Measurements from ENCODE around the gene TTC28.
A peak's percentile ranks its signal among the peaks of the same experiment; 100 is the strongest.

TTC28 gene

DNA sequence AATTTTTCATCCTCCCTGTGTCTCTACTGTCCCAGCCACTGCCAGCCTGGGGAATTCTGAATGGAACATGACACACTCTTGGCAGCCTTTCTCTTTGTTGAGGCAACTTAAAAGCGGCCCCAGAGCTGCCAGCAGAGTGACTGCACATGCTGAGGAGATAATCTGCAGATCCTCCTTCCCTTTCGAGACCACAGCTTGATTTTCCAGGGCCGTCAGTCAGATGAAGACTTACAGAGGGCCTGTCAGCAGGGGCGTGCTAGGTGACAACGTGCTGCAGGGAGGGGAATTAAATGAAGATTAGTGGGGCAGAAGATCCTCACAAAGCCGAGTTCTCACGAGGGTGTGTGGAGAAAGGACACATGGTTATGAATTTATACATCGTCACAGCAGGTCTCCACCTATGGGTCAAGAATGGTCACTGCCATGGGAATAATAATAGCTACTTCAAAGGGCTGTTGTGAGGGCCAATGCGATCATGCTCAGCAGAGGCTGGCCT is 567.0 kb downstream of the TTC28 start:
- H4K91ac ChIP-seq (ENCODE audit: low read length): no peak overlapping the region
- no peak overlapping the region for H2BK12ac ChIP-seq (ENCODE audit: low read length in 2 of 2)
- H2BK15ac ChIP-seq (ENCODE audit: low read depth, poor library complexity, severe bottlenecking): no peak overlapping the region
- 24% methylated on average over 9 of the region's 9 CpGs for WGBS
- no peak overlapping the region for H3K23ac ChIP-seq (ENCODE audit: low read length in 2 of 2)
- H3K18ac ChIP-seq (ENCODE audit: low read depth in 1 of 2, low read length in 2 of 2): peak overlapping the region; percentile 28 to 29
- peaks cover 6% of the 10 kb centered on the region for H3K79me1 ChIP-seq (replicated peaks; ENCODE audit: low read length, poor library complexity, severe bottlenecking)
- peak overlapping the region; percentile 78 for H3K27ac ChIP-seq (ENCODE audit: low read length, poor library complexity, severe bottlenecking)
- no peak overlapping the region for H3K14ac ChIP-seq (ENCODE audit: low read length in 2 of 2)
- H3K9ac ChIP-seq (ENCODE audit: low read length): peak overlapping the region; percentile 71
- peaks cover 5 to 6% of the 10 kb centered on the region in 2 experiments for H3K36me3 ChIP-seq (ENCODE audit: control insufficient read depth in 1 of 2, insufficient read depth in 2 of 2, low read depth in 1 of 2, low read length in 2 of 2)
- H3K4me1 ChIP-seq (ENCODE audit: control insufficient read depth, insufficient read depth, low read depth, low read length): peaks cover 11% of the 10 kb centered on the region
- H3K9me3 ChIP-seq (ENCODE audit: control insufficient read depth, low read length): no peaks in the 10 kb centered on the region
- H4K8ac ChIP-seq (ENCODE audit: low read length): no peak overlapping the region
- H2AK5ac ChIP-seq (ENCODE audit: low read length, severe bottlenecking): peak overlapping the region; percentile 26
- no peak overlapping the region for H2BK5ac ChIP-seq (ENCODE audit: low read depth, low read length, poor library complexity, severe bottlenecking)
- H2AFZ ChIP-seq (ENCODE audit: low read depth, low read length): peak overlapping the region; percentile 44
- no peak overlapping the region for H3K4ac ChIP-seq (ENCODE audit: low read depth in 1 of 2, low read length in 2 of 2)
- peak overlapping the region; percentile 7 for H3K4me2 ChIP-seq (ENCODE audit: low read length, poor library complexity, severe bottlenecking)
- H3K27me3 ChIP-seq (ENCODE audit: control insufficient read depth in 1 of 2, insufficient read depth in 1 of 2, low read length in 2 of 2): no peaks in the 10 kb centered on the region
- H2BK120ac ChIP-seq (ENCODE audit: low read depth, low read length): no peak overlapping the region
- peak; percentile 62 for DNase-seq
- H3K4me3 ChIP-seq (ENCODE audit: insufficient read depth in 1 of 2, low read depth in 1 of 2, low read length in 2 of 2): no peak overlapping the region

DNA sequence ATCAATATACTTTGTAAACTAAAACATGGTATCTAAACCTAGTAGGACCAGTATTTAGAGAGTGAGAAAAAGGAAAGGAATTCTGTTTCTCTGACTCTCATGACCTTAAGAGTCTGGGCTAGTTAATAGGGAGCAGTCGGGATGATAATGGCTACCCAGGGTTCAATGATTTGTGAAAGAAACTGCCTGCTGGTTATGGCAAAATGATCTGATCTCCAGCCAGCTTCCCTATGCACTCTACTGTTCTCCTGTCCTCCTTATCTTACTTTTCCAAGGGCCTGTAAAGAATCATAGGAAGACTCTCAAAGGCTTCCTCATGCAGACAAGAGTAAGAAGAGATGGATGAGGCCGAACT is 567.5 kb downstream of the TTC28 start:
- H4K8ac ChIP-seq (ENCODE audit: low read length): no peak overlapping the region
- H3K23ac ChIP-seq (ENCODE audit: low read length in 2 of 2): no peak overlapping the region
- no peaks in the 10 kb centered on the region for H3K27me3 ChIP-seq (ENCODE audit: control insufficient read depth in 1 of 2, insufficient read depth in 1 of 2, low read length in 2 of 2)
- peaks cover 11% of the 10 kb centered on the region for H3K4me1 ChIP-seq (ENCODE audit: control insufficient read depth, insufficient read depth, low read depth, low read length)
- H2BK5ac ChIP-seq (ENCODE audit: low read depth, low read length, poor library complexity, severe bottlenecking): no peak overlapping the region
- no peak overlapping the region for H3K4ac ChIP-seq (ENCODE audit: low read depth in 1 of 2, low read length in 2 of 2)
- H2AFZ ChIP-seq (ENCODE audit: low read depth, low read length): no peak overlapping the region
- H3K4me2 ChIP-seq (ENCODE audit: low read length, poor library complexity, severe bottlenecking): no peak overlapping the region
- WGBS: 80% methylated on average over 1 of the region's 2 CpGs
- H3K79me1 ChIP-seq (replicated peaks; ENCODE audit: low read length, poor library complexity, severe bottlenecking): peaks cover 6% of the 10 kb centered on the region
- H2BK15ac ChIP-seq (ENCODE audit: low read depth, poor library complexity, severe bottlenecking): no peak overlapping the region
- no peak overlapping the region for H2BK120ac ChIP-seq (ENCODE audit: low read depth, low read length)
- no peak overlapping the region for H2BK12ac ChIP-seq (ENCODE audit: low read length in 2 of 2)
- peaks cover 8 to 9% of the 10 kb centered on the region in 2 experiments for H3K36me3 ChIP-seq (ENCODE audit: control insufficient read depth in 1 of 2, insufficient read depth in 2 of 2, low read depth in 1 of 2, low read length in 2 of 2)
- no peak overlapping the region for H3K18ac ChIP-seq (ENCODE audit: low read depth in 1 of 2, low read length in 2 of 2)
- peak overlapping the region; percentile 26 for H2AK5ac ChIP-seq (ENCODE audit: low read length, severe bottlenecking)
- H3K27ac ChIP-seq (ENCODE audit: low read length, poor library complexity, severe bottlenecking): peak overlapping the region; percentile 78
- no peak overlapping the region for H3K4me3 ChIP-seq (ENCODE audit: insufficient read depth in 1 of 2, low read depth in 1 of 2, low read length in 2 of 2)
- peak overlapping the region; percentile 71 for H3K9ac ChIP-seq (ENCODE audit: low read length)
- H3K9me3 ChIP-seq (ENCODE audit: control insufficient read depth, low read length): no peaks in the 10 kb centered on the region
- H3K14ac ChIP-seq (ENCODE audit: low read length in 2 of 2): no peak overlapping the region
- no peak for DNase-seq
- no peak overlapping the region for H4K91ac ChIP-seq (ENCODE audit: low read length)

DNA sequence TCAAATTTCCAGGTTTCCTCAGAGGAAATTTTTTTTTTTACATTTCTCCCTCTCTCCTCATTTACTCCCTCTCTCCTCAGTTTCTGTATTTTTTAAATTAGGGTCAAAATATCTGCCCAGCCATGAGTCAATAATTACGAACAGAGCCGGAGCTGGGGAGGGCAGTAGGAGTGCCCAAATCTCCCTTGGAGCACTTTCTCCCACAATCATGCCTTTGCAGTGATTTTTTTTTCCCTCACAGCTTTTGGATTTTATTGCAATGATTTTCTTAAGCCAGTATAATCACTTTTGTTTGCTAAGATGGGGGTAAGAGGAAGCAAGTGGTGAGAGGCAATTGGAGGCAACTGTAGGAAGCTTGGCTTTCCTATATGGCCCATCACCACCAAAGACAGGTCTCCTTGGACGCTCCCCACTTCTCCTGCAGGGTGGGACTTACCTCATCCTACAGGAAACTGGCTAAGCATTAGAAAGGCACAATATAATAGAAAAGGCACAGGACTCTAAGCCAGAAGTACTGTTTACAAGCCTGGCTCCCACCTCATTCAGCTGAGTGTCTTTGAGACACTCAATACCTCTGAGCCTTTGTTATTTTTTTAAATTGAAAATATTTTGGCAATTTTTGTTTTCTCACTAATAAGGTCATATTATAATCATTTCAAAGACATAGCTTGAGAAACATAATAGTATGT is 568.0 kb downstream of the TTC28 start:
- Histone ChIP-seq H3K23ac (ENCODE audit: low read length in 2 of 2) (no peak overlapping the region), H4K8ac (ENCODE audit: low read length) (no peak overlapping the region), H3K18ac (ENCODE audit: low read depth in 1 of 2, low read length in 2 of 2) (no peak overlapping the region), H3K4me1 (ENCODE audit: control insufficient read depth, insufficient read depth, low read depth, low read length) (peaks cover 10% of the 10 kb centered on the region), H4K91ac (ENCODE audit: low read length) (no peak overlapping the region), H3K4me3 (ENCODE audit: insufficient read depth in 1 of 2, low read depth in 1 of 2, low read length in 2 of 2) (no peak overlapping the region), H3K36me3 (ENCODE audit: control insufficient read depth in 1 of 2, insufficient read depth in 2 of 2, low read depth in 1 of 2, low read length in 2 of 2) (peaks cover 11 to 15% of the 10 kb centered on the region in 2 experiments), H2BK120ac (ENCODE audit: low read depth, low read length) (no peak overlapping the region), H2AFZ (ENCODE audit: low read depth, low read length) (no peak overlapping the region), H3K4ac (ENCODE audit: low read depth in 1 of 2, low read length in 2 of 2) (no peak overlapping the region), H2BK5ac (ENCODE audit: low read depth, low read length, poor library complexity, severe bottlenecking) (no peak overlapping the region), H3K27ac (ENCODE audit: low read length, poor library complexity, severe bottlenecking) (peak overlapping the region; percentile 2), H2BK12ac (ENCODE audit: low read length in 2 of 2) (no peak overlapping the region), H3K4me2 (ENCODE audit: low read length, poor library complexity, severe bottlenecking) (no peak overlapping the region), H3K9ac (ENCODE audit: low read length) (peak overlapping the region; percentile 71), H2BK15ac (ENCODE audit: low read depth, poor library complexity, severe bottlenecking) (no peak overlapping the region), H3K9me3 (ENCODE audit: control insufficient read depth, low read length) (no peaks in the 10 kb centered on the region), H3K14ac (ENCODE audit: low read length in 2 of 2) (no peak overlapping the region), H3K79me1 (replicated peaks; ENCODE audit: low read length, poor library complexity, severe bottlenecking) (peaks cover 6% of the 10 kb centered on the region), H2AK5ac (ENCODE audit: low read length, severe bottlenecking) (peak overlapping the region; percentile 62), H3K27me3 (ENCODE audit: control insufficient read depth in 1 of 2, insufficient read depth in 1 of 2, low read length in 2 of 2) (no peaks in the 10 kb centered on the region)
- 93% methylated on average over 3 of the region's 3 CpGs for WGBS
- DNase-seq: no peak

DNA sequence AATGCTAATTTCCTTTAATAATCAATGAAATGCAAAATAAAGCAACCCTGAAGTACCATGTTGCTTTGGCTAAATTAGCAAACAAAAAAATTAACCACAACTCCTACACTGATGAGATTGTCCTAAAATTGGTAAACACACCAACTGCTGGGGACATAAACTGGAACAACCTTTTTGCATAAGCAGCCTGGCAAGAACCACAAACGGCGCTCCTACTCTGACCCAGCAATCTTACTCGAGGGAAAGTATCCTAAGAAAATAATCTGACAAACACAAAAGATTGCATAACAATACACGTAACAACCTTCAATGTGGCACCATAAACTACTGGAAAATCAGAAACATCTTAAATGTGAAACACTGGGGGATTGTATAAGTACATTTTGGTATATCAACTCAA is 570.8 kb downstream of the TTC28 start:
- H3K27ac ChIP-seq (ENCODE audit: low read length, poor library complexity, severe bottlenecking): no peak overlapping the region
- H3K18ac ChIP-seq (ENCODE audit: low read depth in 1 of 2, low read length in 2 of 2): no peak overlapping the region
- no peak overlapping the region for H2AK5ac ChIP-seq (ENCODE audit: low read length, severe bottlenecking)
- no peak overlapping the region for H3K4me3 ChIP-seq (ENCODE audit: insufficient read depth in 1 of 2, low read depth in 1 of 2, low read length in 2 of 2)
- no peak overlapping the region for H2BK5ac ChIP-seq (ENCODE audit: low read depth, low read length, poor library complexity, severe bottlenecking)
- no peak overlapping the region for H3K14ac ChIP-seq (ENCODE audit: low read length in 2 of 2)
- H3K9ac ChIP-seq (ENCODE audit: low read length): no peak overlapping the region
- peaks cover 20 to 34% of the 10 kb centered on the region in 2 experiments for H3K36me3 ChIP-seq (ENCODE audit: control insufficient read depth in 1 of 2, insufficient read depth in 2 of 2, low read depth in 1 of 2, low read length in 2 of 2)
- H4K8ac ChIP-seq (ENCODE audit: low read length): no peak overlapping the region
- no peak for DNase-seq
- peaks cover 4% of the 10 kb centered on the region for H3K79me1 ChIP-seq (replicated peaks; ENCODE audit: low read length, poor library complexity, severe bottlenecking)
- no peak overlapping the region for H2BK120ac ChIP-seq (ENCODE audit: low read depth, low read length)
- no peak overlapping the region for H3K4ac ChIP-seq (ENCODE audit: low read depth in 1 of 2, low read length in 2 of 2)
- no peaks in the 10 kb centered on the region for H3K27me3 ChIP-seq (ENCODE audit: control insufficient read depth in 1 of 2, insufficient read depth in 1 of 2, low read length in 2 of 2)
- H3K4me2 ChIP-seq (ENCODE audit: low read length, poor library complexity, severe bottlenecking): no peak overlapping the region
- H3K9me3 ChIP-seq (ENCODE audit: control insufficient read depth, low read length): no peaks in the 10 kb centered on the region
- H3K23ac ChIP-seq (ENCODE audit: low read length in 2 of 2): no peak overlapping the region
- no peak overlapping the region for H2BK15ac ChIP-seq (ENCODE audit: low read depth, poor library complexity, severe bottlenecking)
- WGBS: 89% methylated on average over 3 of the region's 4 CpGs
- no peak overlapping the region for H4K91ac ChIP-seq (ENCODE audit: low read length)
- no peak overlapping the region for H2BK12ac ChIP-seq (ENCODE audit: low read length in 2 of 2)
- H3K4me1 ChIP-seq (ENCODE audit: control insufficient read depth, insufficient read depth, low read depth, low read length): peaks cover 7% of the 10 kb centered on the region
- H2AFZ ChIP-seq (ENCODE audit: low read depth, low read length): no peak overlapping the region
